HEK293 (cell line): Measurements from ENCODE around the gene ABHD17A.

Source experiments
- CTCF ChIA-PET: fragments of 350-600 bp; formaldehyde crosslinking; extraction: SDS; loops from one replicate; lab custom pipeline; 2021; ENCODE audit warnings: antibody characterized with exemption; lab: Yijun Ruan, JAX
- POLR2A ChIA-PET: fragments of 300-600 bp; formaldehyde crosslinking; extraction: SDS; loops from one replicate; lab custom pipeline; 2020; ENCODE audit warnings: antibody characterized with exemption, inconsistent platforms; lab: Yijun Ruan, JAX
- H3K27ac ChIP-seq: fragments of 200-500 bp; sonication (Bioruptor generic); 2 replicates; pipeline ENCODE4 v1.5.1; 2014; ENCODE audit warnings: low read depth, low read length, control low read depth, inconsistent platforms; ENCODE audit errors: extremely low read depth
- H3K36me3 ChIP-seq, 2 experiments: fragments of 200-500 bp in 1 of 2; sonication (Bioruptor generic) in 1 of 2; 1 replicate in 1 of 2; 2 replicates in 1 of 2; pipeline ENCODE4 v1.5.1; 2014 to 2017; ENCODE audit warnings: inconsistent platforms in 2 of 2, low read length in 2 of 2; ENCODE audit not compliant: control insufficient read depth in 2 of 2, insufficient read depth in 1 of 2
- H3K4me1 ChIP-seq: fragments of 200-500 bp; sonication (Bioruptor generic); 2 replicates; pipeline ENCODE4 v1.5.1; 2014; ENCODE audit warnings: mild to moderate bottlenecking, low read length, inconsistent platforms; ENCODE audit not compliant: control insufficient read depth, insufficient read depth
- H3K4me3 ChIP-seq: 2 replicates; pipeline ENCODE4 v1.5.1; 2011; ENCODE audit warnings: low read depth, mild to moderate bottlenecking, control low read depth, low read length, moderate library complexity
- H3K9me3 ChIP-seq: fragments of 200-500 bp; sonication (Bioruptor generic); 2 replicates; pipeline ENCODE4 v1.5.1; 2014; ENCODE audit warnings: low read depth, low read length, inconsistent platforms; ENCODE audit not compliant: control insufficient read depth, insufficient read depth
- CTCF ChIP-seq: fragments of 450-650 bp; formaldehyde crosslinking; IDR thresholded peaks from 2 replicates; pipeline ENCODE4 v1.5.1; 2016; ENCODE audit warnings: missing biosample characterization, missing genetic modification characterization
- OSR2 ChIP-seq: fragments of 450-650 bp; formaldehyde crosslinking; IDR thresholded peaks from 2 replicates; pipeline ENCODE4 v1.5.1; 2016; ENCODE audit warnings: missing biosample characterization, missing genetic modification characterization
- SP2 ChIP-seq: fragments of 450-650 bp; formaldehyde crosslinking; IDR thresholded peaks from 2 replicates; pipeline ENCODE4 v1.5.1; 2016; ENCODE audit warnings: missing biosample characterization, missing genetic modification characterization
- ZBTB10 ChIP-seq: fragments of 450-650 bp; formaldehyde crosslinking; IDR thresholded peaks from 2 replicates; pipeline ENCODE4 v1.5.1; 2016; ENCODE audit warnings: missing biosample characterization, missing genetic modification characterization
- ZFP3 ChIP-seq: fragments of 450-650 bp; formaldehyde crosslinking; IDR thresholded peaks from 2 replicates; pipeline ENCODE4 v1.5.1; 2016; ENCODE audit warnings: low read depth, missing biosample characterization, missing genetic modification characterization
- ZNF114 ChIP-seq: fragments of 450-650 bp; formaldehyde crosslinking; IDR thresholded peaks from 2 replicates; pipeline ENCODE4 v1.5.0; 2017; ENCODE audit warnings: missing biosample characterization, missing genetic modification characterization
- ZNF169 ChIP-seq: fragments of 450-650 bp; formaldehyde crosslinking; IDR thresholded peaks from 2 replicates; pipeline ENCODE4 v1.5.1; 2016; ENCODE audit warnings: missing biosample characterization, missing genetic modification characterization
- ZNF521 ChIP-seq: fragments of 450-650 bp; formaldehyde crosslinking; IDR thresholded peaks from 2 replicates; pipeline ENCODE4 v1.5.1; 2017; ENCODE audit warnings: missing biosample characterization, mild to moderate bottlenecking, missing genetic modification characterization
- ZNF580 ChIP-seq: fragments of 450-650 bp; formaldehyde crosslinking; IDR thresholded peaks from 2 replicates; pipeline ENCODE4 v1.5.1; 2016; ENCODE audit warnings: missing biosample characterization, missing genetic modification characterization
- ZNF600 ChIP-seq: fragments of 450-650 bp; formaldehyde crosslinking; IDR thresholded peaks from 2 replicates; pipeline ENCODE4 v1.5.1; 2016; ENCODE audit warnings: missing biosample characterization, missing genetic modification characterization
- ZNF837 ChIP-seq: fragments of 450-650 bp; formaldehyde crosslinking; IDR thresholded peaks from 2 replicates; pipeline ENCODE4 v1.5.1; 2016; ENCODE audit warnings: missing biosample characterization, missing genetic modification characterization
- ZSCAN30 ChIP-seq: fragments of 450-650 bp; IDR thresholded peaks from 2 replicates; pipeline ENCODE4 v1.5.1; 2018; ENCODE audit warnings: missing biosample characterization, mild to moderate bottlenecking, missing genetic modification characterization, moderate library complexity
- ZXDB ChIP-seq: fragments of 450-650 bp; formaldehyde crosslinking; IDR thresholded peaks from 2 replicates; pipeline ENCODE4 v1.5.1; 2016; ENCODE audit warnings: missing biosample characterization, missing genetic modification characterization
- TF ChIP-seq, protein P1 (sequence below): fragments of 450-650 bp; formaldehyde crosslinking; IDR thresholded peaks from 2 replicates; pipeline ENCODE4 v1.5.1; 2016; ENCODE audit warnings: missing biosample characterization, missing genetic modification characterization
- TF ChIP-seq, protein P2 (sequence below): IDR thresholded peaks from 2 replicates; pipeline ENCODE4 v1.6.1; 2011; ENCODE audit warnings: mild to moderate bottlenecking, low read depth, low read length, borderline replicate concordance

ABHD17A gene

DNA sequence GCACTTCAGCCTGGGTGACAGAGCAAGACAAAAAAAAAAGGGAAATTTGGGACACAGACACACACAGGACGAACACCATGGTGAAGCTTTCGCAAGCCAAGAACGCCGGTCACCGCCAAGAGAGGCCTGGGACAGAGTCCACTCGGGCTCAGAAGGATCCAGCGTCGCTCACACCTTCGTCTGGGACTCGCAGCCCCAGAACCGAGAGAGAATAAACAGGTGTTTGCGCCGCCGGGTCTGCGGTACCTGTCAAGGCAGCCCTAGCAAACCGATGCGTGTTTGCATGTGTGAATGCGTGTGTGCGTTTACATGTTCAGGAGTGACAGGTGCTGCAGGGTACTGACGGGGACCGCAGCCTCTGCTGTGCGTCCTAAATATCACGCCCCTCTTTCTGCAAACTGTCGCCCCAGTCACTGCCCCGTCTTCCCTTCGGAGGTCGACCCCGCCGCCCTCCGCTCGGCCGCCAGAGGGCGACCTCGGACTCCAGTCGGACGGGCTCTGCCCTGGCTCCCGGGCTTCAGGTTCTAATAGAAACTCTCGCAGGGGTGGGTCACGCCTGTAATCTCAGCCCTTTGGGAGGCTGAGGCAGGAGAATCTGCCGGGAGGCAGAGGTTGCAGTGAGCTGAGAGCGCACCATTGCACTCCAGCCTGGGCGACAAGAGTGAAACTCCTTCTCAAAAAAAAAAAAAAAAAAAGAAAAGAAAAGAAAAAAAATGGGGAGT lies 43.9 kb upstream of the ABHD17A start (continued):
- TF ChIP-seq, protein P1, sequence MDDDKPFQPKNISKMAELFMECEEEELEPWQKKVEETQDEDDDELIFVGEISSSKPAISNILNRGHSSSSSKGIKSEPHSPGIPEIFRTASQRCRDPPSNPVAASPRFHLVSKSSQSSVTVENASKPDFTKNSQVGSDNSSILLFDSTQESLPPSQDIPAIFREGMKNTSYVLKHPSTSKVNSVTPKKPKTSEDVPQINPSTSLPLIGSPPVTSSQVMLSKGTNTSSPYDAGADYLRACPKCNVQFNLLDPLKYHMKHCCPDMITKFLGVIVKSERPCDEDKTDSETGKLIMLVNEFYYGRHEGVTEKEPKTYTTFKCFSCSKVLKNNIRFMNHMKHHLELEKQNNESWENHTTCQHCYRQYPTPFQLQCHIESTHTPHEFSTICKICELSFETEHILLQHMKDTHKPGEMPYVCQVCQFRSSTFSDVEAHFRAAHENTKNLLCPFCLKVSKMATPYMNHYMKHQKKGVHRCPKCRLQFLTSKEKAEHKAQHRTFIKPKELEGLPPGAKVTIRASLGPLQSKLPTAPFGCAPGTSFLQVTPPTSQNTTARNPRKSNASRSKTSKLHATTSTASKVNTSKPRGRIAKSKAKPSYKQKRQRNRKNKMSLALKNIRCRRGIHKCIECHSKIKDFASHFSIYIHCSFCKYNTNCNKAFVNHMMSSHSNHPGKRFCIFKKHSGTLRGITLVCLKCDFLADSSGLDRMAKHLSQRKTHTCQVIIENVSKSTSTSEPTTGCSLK: no peak
- TF ChIP-seq ZXDB (peak; percentile 58), OSR2 (no peak), ZSCAN30 (tag by site-specific recombination) (peak; percentile 81), ZNF169 (tag by site-specific recombination) (no peak), SP2 (tag by site-specific recombination) (peak; percentile 10; the same call in 1 of the 2 replicates), ZNF521 (tag by site-specific recombination) (no peak), ZBTB10 (tag by site-specific recombination) (0 out of 2 replicates have a peak, but pooled peaks have one; percentile 23), ZNF114 (no peak), CTCF (tag by site-specific recombination) (peak; percentile 52), ZNF837 (tag by site-specific recombination) (no peak), ZFP3 (tag by site-specific recombination) (no peak)
- TF ChIP-seq, protein P2, sequence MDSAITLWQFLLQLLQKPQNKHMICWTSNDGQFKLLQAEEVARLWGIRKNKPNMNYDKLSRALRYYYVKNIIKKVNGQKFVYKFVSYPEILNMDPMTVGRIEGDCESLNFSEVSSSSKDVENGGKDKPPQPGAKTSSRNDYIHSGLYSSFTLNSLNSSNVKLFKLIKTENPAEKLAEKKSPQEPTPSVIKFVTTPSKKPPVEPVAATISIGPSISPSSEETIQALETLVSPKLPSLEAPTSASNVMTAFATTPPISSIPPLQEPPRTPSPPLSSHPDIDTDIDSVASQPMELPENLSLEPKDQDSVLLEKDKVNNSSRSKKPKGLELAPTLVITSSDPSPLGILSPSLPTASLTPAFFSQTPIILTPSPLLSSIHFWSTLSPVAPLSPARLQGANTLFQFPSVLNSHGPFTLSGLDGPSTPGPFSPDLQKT: no peak

GRCh38 chr19:1925544-1925943 lies 40.2 kb upstream of the ABHD17A start:
- TF ChIP-seq ZNF600 (tag by site-specific recombination) (0 out of 2 replicates have a peak, but pooled peaks have one; percentile 30), ZNF580 (tag by site-specific recombination) (no peak)
- CTCF ChIA-PET: no interaction called here
- Histone ChIP-seq H3K4me1 (no peaks in the 10 kb centered on the region), H3K27ac (no peak overlapping the region), H3K36me3 (peaks cover 0 to 38% of the 10 kb centered on the region in 2 experiments; a peak in 2 of 3 replicates), H3K4me3 (no peak overlapping the region), H3K9me3 (no peaks in the 10 kb centered on the region)
- POLR2A ChIA-PET: no interaction called here
